H9 (cell line): Measurements from ENCODE around the gene SNUPN. TPM values are rescaled to one million over a fixed set of nuclear protein-coding genes. Genes with fewer than 3 reads are reported as not detected.

Experiments
- DNase-seq: peaks from one replicate; pipeline ENCODE4 v3.0.0-alpha.2; 2017
- H2AFZ ChIP-seq: one replicate; pipeline ENCODE4 v1.6.1; 2013; ENCODE audit warnings: mild to moderate bottlenecking, low read length, control low read depth, moderate library complexity
- H2AK5ac ChIP-seq: 2 replicates; pipeline ENCODE4 v1.6.1; 2013; ENCODE audit warnings: low read length, control low read depth, mixed read lengths; ENCODE audit not compliant: insufficient read length
- H2BK120ac ChIP-seq: one replicate; pipeline ENCODE4 v1.6.1; 2013; ENCODE audit warnings: low read depth, mild to moderate bottlenecking, low read length, control low read depth, inconsistent platforms; ENCODE audit not compliant: poor library complexity, severe bottlenecking
- H2BK12ac ChIP-seq: 2 replicates; pipeline ENCODE4 v1.6.1; 2013; ENCODE audit warnings: low read length, control low read depth, mixed read lengths, low read depth; ENCODE audit not compliant: insufficient read length
- H2BK15ac ChIP-seq: 2 replicates; pipeline ENCODE4 v1.6.1; 2013; ENCODE audit warnings: low read depth, low read length, control low read depth
- H2BK20ac ChIP-seq: one replicate; pipeline ENCODE4 v1.6.1; 2013; ENCODE audit warnings: low read depth, mild to moderate bottlenecking, low read length, control low read depth, inconsistent platforms; ENCODE audit not compliant: poor library complexity, severe bottlenecking
- H2BK5ac ChIP-seq: 2 replicates; pipeline ENCODE4 v1.6.1; 2013; ENCODE audit warnings: low read length, control low read depth, mixed read lengths; ENCODE audit not compliant: insufficient read length
- H3K14ac ChIP-seq: 2 replicates; pipeline ENCODE4 v1.6.1; 2013; ENCODE audit warnings: low read length, control low read depth; ENCODE audit not compliant: insufficient read depth
- H3K18ac ChIP-seq: 2 replicates; pipeline ENCODE4 v1.6.1; 2013; ENCODE audit warnings: low read depth, mild to moderate bottlenecking, mixed read lengths, low read length, control low read depth; ENCODE audit not compliant: insufficient read length
- H3K23ac ChIP-seq: 2 replicates; pipeline ENCODE4 v1.6.1; 2013; ENCODE audit warnings: low read length, control low read depth, mixed read lengths, low read depth; ENCODE audit not compliant: insufficient read length
- H3K23me2 ChIP-seq: 2 replicates; pipeline ENCODE4 v1.6.1; 2013; ENCODE audit warnings: low read depth, mild to moderate bottlenecking, mixed read lengths, low read length, control low read depth; ENCODE audit not compliant: insufficient read length, poor library complexity, severe bottlenecking
- H3K27ac ChIP-seq: 2 replicates; pipeline ENCODE4 v1.5.1; 2013; ENCODE audit warnings: low read length, control low read depth, mixed read lengths, low read depth; ENCODE audit not compliant: insufficient read length
- H3K27me3 ChIP-seq: 2 replicates; pipeline ENCODE4 v1.6.1; 2013; ENCODE audit warnings: low read length, control low read depth, inconsistent platforms; ENCODE audit not compliant: insufficient read depth
- H3K4ac ChIP-seq: 2 replicates; pipeline ENCODE4 v1.6.1; 2013; ENCODE audit warnings: low read depth, mild to moderate bottlenecking, control low read depth, inconsistent platforms, low read length, moderate library complexity
- H3K4me1 ChIP-seq: 2 replicates; pipeline ENCODE4 v1.6.1; 2013; ENCODE audit warnings: low read length, control low read depth, inconsistent platforms; ENCODE audit not compliant: insufficient read depth
- H3K4me2 ChIP-seq: 2 replicates; pipeline ENCODE4 v1.6.1; 2013; ENCODE audit warnings: low read length, control low read depth, mixed read lengths; ENCODE audit not compliant: insufficient read length, insufficient read depth
- H3K56ac ChIP-seq: 2 replicates; pipeline ENCODE4 v1.6.1; 2013; ENCODE audit warnings: low read depth, mild to moderate bottlenecking, mixed read lengths, low read length, control low read depth; ENCODE audit not compliant: insufficient read length
- H3K79me1 ChIP-seq: 2 replicates; pipeline ENCODE4 v1.6.1; 2013; ENCODE audit warnings: low read depth, mild to moderate bottlenecking, moderate library complexity, low read length, control low read depth, inconsistent platforms; ENCODE audit not compliant: insufficient read depth, poor library complexity, severe bottlenecking
- H3K79me2 ChIP-seq: 2 replicates; pipeline ENCODE4 v1.6.1; 2013; ENCODE audit warnings: low read length, control low read depth, inconsistent platforms; ENCODE audit not compliant: insufficient read depth
- H3K9ac ChIP-seq: 2 replicates; pipeline ENCODE4 v1.6.1; 2013; ENCODE audit warnings: low read length, control low read depth, mixed read lengths; ENCODE audit not compliant: insufficient read length; ENCODE audit errors: extremely low read depth
- H3K9me3 ChIP-seq: one replicate; pipeline ENCODE4 v1.6.1; 2013; ENCODE audit warnings: low read depth, low read length, inconsistent platforms; ENCODE audit not compliant: control insufficient read depth
- H3T11ph ChIP-seq: one replicate; pipeline ENCODE4 v1.6.1; 2013; ENCODE audit warnings: mild to moderate bottlenecking, low read length, control low read depth, inconsistent platforms
- H4K20me1 ChIP-seq: one replicate; pipeline ENCODE4 v1.6.1; 2013; ENCODE audit not compliant: control insufficient read depth, insufficient read length, insufficient read depth
- H4K5ac ChIP-seq: 2 replicates; pipeline ENCODE4 v1.6.1; 2013; ENCODE audit warnings: low read depth, mild to moderate bottlenecking, mixed read lengths, low read length, control low read depth; ENCODE audit not compliant: insufficient read length
- H4K8ac ChIP-seq: replicated peaks from 2 replicates; pipeline ENCODE4 v1.6.1; 2013; ENCODE audit warnings: low read length, control low read depth, mixed read lengths, low read depth; ENCODE audit not compliant: insufficient read length
- H4K91ac ChIP-seq: 2 replicates; pipeline ENCODE4 v1.6.1; 2013; ENCODE audit warnings: low read depth, mild to moderate bottlenecking, moderate library complexity, mixed read lengths, low read length, control low read depth; ENCODE audit not compliant: insufficient read length
- H3K27ac Mint-ChIP-seq, 3 experiments: 2 replicates in 2 of 3; 3 replicates in 1 of 3; pipeline ENCODE4 v1.8.0; 2020 to 2021; ENCODE audit warnings: mixed read lengths in 3 of 3, mild to moderate bottlenecking in 1 of 3, moderate library complexity in 1 of 3
- H3K27me3 Mint-ChIP-seq: 2 replicates; pipeline ENCODE4 v1.8.0; 2021; ENCODE audit warnings: low read depth, mild to moderate bottlenecking, moderate library complexity, mixed read lengths
- H3K36me3 Mint-ChIP-seq, 3 experiments: 2 replicates in 2 of 3; 3 replicates in 1 of 3; pipeline ENCODE4 v1.8.0; 2020 to 2021; ENCODE audit warnings: low read depth in 3 of 3, mixed read lengths in 3 of 3; ENCODE audit not compliant: insufficient read depth in 1 of 3
- H3K4me1 Mint-ChIP-seq, 2 experiments: 2 replicates each; pipeline ENCODE4 v1.8.0; 2020; ENCODE audit warnings: mixed read lengths in 2 of 2
- H3K4me3 Mint-ChIP-seq, 2 experiments: 2 replicates in 1 of 2; 3 replicates in 1 of 2; pipeline ENCODE4 v1.8.0; 2020 to 2021; ENCODE audit warnings: mild to moderate bottlenecking in 2 of 2, mixed read lengths in 2 of 2, moderate library complexity in 1 of 2
- H3K9me3 Mint-ChIP-seq, 2 experiments: 2 replicates in 1 of 2; 3 replicates in 1 of 2; pipeline ENCODE4 v1.8.0; 2020; ENCODE audit warnings: mild to moderate bottlenecking in 2 of 2, mixed read lengths in 2 of 2, moderate library complexity in 1 of 2
- CTCF ChIP-seq: fragments of 200-600 bp; sonication (generic); conservative IDR thresholded peaks from 3 replicates; pipeline ENCODE4 v1.8.0; 2021; ENCODE audit warnings: antibody characterized with exemption, mild to moderate bottlenecking
- WGBS: extraction: QIAGEN DNeasy Blood & Tissue Kit; methylation state at CpG from one replicate; pipeline ENCODE4 v1.1.7; 2013; ENCODE audit warnings: missing lambda C conversion rate, low lambda C conversion rate, mixed read lengths; ENCODE audit not compliant: insufficient read length; ENCODE audit errors: extremely low coverage; 5-methylcytosine and 5-hydroxymethylcytosine counted together
- total RNA-seq: library from RNA; stranded (reverse); gene quantifications from 2 replicates; pipeline ENCODE4 v1.2.1, GENCODE V29; 2021

SNUPN gene
- total RNA-seq, 1 experiment from 2014 or later, result 32.7 TPM

GRCh38 chr15:75620058-75620820, 5.3 kb downstream of the SNUPN start:
- H2BK20ac ChIP-seq, result no peak overlapping the region
- no peaks in the 10 kb centered on the region for H3K9me3 Mint-ChIP-seq
- no peak overlapping the region for H3T11ph ChIP-seq
- no peak for TF ChIP-seq CTCF
- H3K79me1 ChIP-seq, result no peaks in the 10 kb centered on the region
- H3K9ac ChIP-seq, result no peak overlapping the region
- no peak overlapping the region for H3K4me3 Mint-ChIP-seq
- no peak overlapping the region for H3K23ac ChIP-seq
- H3K18ac ChIP-seq, result no peak overlapping the region
- no peak overlapping the region for H3K14ac ChIP-seq
- no peak for DNase-seq
- H3K4ac ChIP-seq, result no peak overlapping the region
- no peaks in the 10 kb centered on the region for H3K9me3 ChIP-seq
- H2BK12ac ChIP-seq, result no peak overlapping the region
- H3K27me3 Mint-ChIP-seq, result no peaks in the 10 kb centered on the region
- no peak overlapping the region for H4K8ac ChIP-seq
- WGBS, result no CpG with 5 or more reads among the region's 4 CpGs
- H3K27ac Mint-ChIP-seq, result peak overlapping the region in 1 of 3 experiments; percentile 45; a peak in 1 of 7 replicates
- no peak overlapping the region for H4K5ac ChIP-seq
- H3K4me1 Mint-ChIP-seq, result no peaks in the 10 kb centered on the region
- no peak overlapping the region for H2BK15ac ChIP-seq
- peaks cover 17 to 42% (median 42%) of the 10 kb centered on the region in 3 experiments for H3K36me3 Mint-ChIP-seq
- H3K27ac ChIP-seq, result no peak overlapping the region
- no peaks in the 10 kb centered on the region for H4K20me1 ChIP-seq
- H3K23me2 ChIP-seq, result no peaks in the 10 kb centered on the region
- H3K4me2 ChIP-seq, result no peak overlapping the region
- H2BK120ac ChIP-seq, result no peak overlapping the region
- H2AFZ ChIP-seq, result no peak overlapping the region
- H3K4me1 ChIP-seq, result no peaks in the 10 kb centered on the region
- H2BK5ac ChIP-seq, result no peak overlapping the region
- H3K56ac ChIP-seq, result no peak overlapping the region
- H3K79me2 ChIP-seq, result no peaks in the 10 kb centered on the region
- H3K27me3 ChIP-seq, result peaks cover 2% of the 10 kb centered on the region; the same call in 1 of the 2 replicates
- H2AK5ac ChIP-seq, result no peak overlapping the region
- no peak overlapping the region for H4K91ac ChIP-seq
